NOMO-1 treated with dmso at 0.1 percent for 144 hours (cell line): ENCODE measurements around the gene FBRSL1.
A peak's percentile ranks its signal among the peaks of the same experiment; 100 is the strongest.
"Not testable (repeated sequence)": the region's sequence is repeated elsewhere in the genome, so short reads cannot be mapped to it uniquely, and the experiment has no call there.

Source experiments
- DNase-seq: peaks from one replicate; lab custom pipeline; 2025; ENCODE audit not compliant: unreplicated experiment; lab: John Stamatoyannopoulos, UW

FBRSL1 gene

DNA sequence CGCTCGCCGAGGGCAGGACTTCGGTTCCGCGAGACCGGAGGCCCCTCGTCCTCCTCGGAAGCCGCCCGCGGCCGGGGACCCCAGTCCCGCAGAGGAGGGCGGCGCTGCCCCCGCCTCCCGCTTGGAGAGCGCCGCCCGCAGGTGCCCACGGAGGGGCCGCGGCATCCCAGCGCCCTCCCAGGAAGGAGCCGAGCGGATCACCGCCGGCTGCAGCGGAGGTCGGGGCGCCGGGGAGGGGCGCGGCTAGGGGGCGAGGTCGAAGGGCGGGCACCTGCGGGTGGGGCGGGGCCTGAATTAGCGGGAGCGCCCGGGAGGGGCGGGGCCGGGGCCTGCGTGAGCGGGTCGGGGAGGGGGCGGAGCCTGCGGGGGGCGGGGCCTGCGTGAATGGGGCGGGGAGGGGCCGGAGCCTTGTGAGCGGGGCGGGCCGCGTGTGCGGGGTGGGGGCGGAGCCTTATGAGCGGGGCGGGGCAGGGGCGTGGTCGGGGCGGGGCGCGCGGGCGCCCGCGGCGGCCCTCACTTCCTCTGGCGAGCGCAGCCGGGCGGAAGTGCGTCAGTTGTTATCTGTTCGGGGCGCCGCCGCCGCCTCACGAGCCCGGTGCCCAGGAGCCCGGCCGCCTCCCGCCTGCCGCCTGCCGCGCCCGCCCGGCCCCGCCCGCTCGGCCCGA lies at the start of gene FBRSL1:
FBRSL1 (plus strand) TSS at position 550 of the 665 bp plus-strand sequence.
- peak; percentile 91 for DNase-seq

- not testable (repeated sequence) for DNase-seq
Measured at GRCh38 chr12:132440420-132440819, 49.5 kb upstream of the FBRSL1 start.

DNA sequence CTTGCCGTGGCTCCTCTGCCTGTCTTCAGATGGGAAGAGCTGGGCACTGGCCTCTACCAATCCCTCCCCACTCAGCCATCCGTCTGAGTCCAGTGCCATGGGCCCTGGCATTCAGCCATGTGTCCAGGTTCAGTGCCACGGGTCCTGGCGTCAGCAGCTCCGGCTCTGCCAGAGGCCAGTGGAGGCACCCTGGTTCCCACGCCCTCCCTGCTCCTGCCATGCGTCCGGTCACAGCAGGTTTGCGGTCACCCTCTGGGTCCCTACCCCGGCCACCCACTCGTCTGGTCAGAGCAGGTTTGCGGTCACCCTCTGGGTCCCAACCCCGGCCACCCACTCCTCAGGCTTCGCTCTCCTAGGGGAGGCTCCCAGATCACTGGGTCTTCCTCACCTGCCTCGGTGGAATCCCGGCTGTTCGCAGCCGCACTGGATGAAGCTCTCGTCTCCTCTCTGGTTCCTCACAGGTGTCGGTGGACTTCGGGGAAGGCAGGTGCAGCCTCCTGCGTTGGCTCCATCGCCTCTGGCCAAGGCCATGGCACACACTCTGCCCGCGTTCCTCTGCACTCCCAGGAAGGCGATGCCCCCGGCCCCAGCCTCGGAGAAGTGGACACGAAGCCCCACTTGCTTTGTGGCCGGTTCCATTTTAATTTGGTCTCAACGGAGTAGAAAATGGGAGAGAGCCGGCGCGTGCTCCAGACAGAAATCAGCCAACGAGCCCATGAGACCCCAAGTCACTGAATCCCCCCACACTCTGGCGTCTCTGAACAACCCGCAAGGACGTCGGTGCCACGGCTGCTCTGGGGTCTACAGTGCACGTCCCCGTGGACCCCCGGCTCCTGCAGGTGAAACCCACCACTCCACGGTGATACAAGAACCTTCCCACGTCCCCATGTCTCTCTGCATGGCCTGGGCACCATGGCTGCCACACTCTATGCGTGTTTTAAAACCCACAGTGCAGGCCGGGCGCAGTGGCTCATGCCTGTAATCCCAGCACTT lies 47.8 kb upstream of the FBRSL1 start:
- no peak for DNase-seq

GRCh38 chr12:132443091-132443490 lies 46.9 kb upstream of the FBRSL1 start:
- no peak for DNase-seq

DNA sequence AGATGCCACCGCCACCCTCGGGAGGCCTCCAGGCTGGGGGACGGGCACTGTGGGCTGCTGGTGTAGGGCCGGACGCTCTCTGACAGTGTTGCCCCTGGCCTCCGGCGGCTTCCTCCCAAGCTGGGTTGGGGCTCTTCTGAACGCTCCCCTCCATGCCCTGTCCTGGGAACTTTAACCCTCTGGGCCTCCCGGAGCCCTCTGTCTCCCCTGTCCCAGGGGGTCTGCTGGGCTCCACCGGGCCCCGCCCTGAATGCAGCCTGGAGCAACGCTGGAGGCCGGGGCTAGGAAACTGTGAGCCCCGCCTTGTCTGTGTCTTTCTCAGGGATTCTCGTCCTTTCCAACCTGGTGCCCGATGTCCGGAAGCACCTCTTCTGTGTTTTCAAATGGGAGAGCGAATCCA lies 45.7 kb upstream of the FBRSL1 start:
- no peak for DNase-seq

- peak; percentile 80 for DNase-seq
Measured at GRCh38 chr12:132444957-132445883, 44.7 kb upstream of the FBRSL1 start.

DNA sequence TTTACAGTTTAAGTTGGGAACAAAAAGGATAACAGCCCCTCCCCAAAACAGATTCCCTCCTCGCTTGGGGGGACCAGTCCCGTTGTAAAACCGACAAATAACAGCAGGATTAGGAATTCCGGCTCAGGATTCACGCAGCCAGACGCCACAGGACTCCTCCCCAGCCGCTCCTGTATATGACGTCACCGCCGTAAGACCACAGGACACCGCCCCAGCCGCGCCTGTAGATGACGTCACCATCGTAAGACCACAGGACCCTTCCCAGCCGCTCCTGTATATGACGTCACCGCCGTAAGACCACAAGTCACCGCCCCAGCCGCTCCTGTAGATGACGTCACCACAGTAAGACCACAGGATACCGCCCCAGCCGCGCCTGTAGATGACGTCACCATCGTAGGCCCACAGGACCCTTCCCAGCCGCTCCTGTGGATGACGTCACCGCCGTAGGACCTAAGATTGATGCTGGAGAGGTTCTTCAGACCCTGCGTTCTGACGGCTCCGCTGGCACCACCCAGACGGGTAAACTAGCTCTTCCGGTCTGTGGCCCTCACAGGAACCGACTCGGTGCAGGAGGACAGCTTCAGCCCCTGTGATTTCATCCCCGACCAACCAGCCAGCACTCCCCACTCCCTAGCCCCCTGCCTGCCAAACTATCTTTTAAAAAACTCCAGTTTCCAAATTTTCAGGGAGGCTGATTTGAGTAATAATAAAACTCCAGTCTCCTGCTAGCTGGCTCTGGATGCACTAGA lies 43.9 kb upstream of the FBRSL1 start:
- peak; percentile 74 for DNase-seq

GRCh38 chr12:132446633-132447326 lies 43.2 kb upstream of the FBRSL1 start:
- no peak for DNase-seq

DNA sequence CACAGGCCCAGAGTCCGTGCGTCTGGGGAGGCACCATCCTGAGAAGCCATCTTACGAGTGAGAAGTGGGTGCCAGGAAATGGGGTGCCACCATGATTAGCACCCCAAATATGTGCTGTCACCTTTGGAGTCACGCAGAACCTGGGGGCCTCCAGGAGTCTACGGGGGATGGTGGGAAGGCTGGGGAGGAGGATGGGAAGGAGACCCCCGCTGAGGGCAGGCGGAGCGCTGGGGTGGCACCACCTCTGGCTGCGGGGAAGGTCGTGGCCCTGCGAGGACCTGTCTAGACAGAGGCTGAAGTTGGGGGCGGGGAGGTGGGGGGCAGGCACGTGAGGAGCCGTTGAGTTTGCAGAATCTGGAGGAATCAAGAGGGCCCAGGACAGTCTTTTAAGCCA lies 42.6 kb upstream of the FBRSL1 start:
- no peak for DNase-seq

- DNase-seq, result no peak
Measured at GRCh38 chr12:132447731-132448462, 42.1 kb upstream of the FBRSL1 start.

DNA sequence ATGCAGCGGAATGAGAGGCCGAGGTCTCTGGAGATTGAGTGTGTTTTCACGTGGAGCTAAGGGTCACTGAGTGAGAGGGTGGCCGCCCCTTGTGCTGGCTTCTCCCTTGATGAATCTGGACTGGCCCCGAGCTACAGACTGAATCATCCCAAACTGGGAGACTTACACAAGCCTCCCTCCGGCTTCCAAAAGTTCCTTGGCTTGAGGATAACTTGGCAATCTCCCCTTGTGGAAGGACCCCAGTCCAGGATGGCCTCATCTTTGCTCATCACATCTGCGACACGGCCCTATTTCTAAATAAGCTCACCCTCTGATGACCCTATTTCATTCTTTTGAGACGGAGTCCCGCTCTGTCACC lies 41.5 kb upstream of the FBRSL1 start:
- no peak for DNase-seq

DNA sequence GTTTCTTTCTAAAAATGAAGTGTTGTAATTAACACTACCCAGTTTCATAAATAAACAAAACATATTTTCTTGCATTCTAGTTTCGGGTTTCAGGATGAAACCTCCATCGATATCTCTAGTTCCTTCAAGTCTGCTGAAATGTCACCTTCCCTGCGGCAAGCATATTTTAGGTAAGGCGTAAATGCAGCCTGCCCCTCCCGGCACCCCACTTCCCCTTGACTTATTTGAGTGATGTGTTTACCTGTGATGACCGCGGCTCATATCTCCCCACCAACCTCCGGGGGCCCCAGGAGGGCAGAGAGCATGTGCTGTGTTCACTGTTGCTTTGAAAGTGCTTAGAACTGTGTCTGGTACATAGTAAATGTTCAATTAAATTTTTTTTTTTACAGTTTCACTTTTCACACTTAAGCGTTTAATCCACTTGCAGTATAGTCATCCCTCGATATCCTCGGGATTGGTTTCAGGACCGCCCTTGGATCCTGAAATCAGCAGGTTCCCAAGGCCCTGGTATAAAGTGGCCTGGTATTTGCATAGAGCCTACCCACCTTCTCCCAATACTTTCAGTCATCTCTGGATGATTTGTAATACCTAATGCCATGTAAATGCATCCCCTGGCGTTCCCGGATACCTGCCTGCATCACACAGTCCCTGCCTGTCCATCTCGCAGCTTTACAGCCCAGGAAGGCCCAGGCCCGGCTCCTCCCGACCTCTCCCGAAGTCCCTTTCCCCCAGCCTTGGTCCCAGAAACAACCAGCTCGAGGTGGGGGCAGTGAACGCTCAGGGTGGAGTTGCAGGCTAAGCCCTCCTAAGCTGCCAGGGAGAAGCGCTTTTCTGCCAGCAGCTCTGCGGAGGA lies 40.2 kb upstream of the FBRSL1 start:
- no peak for DNase-seq

DNA sequence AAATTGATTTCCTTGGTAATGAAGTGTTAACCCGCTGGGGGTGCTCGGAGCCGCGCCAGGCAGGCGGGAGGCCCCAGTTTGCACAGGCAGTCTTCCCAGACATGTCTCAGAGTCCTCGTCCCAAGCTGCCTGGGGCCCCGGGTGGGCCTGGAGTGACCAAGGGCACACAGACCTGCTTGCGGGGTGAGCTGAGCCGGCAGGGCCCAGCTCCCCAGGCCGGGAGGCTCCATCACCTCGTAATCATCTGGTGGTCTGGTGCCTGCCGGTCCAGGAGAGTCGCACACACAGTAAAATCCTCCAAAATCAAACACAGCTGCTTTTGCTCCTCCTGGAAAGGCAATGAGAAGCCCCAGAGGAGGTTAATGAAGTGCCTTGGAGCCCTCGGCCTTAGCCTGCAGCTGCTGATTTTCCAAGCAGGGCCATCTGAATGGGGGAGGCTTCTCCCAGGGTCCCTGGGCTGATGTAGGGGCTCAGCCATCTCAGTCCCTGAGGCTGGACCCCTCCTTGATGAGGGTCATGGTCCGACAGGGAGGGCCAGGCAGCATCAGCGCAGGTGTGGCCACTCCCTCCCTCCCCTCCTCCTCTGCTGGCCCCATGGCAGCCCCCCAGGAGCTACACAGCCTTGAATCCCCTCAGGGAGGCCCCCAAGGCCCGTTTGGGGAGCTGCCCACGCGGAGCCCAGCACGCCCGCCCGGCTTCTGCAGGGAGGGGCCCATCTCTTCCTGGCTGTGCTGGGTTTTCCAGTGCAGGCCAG lies 39.4 kb upstream of the FBRSL1 start:
- no peak for DNase-seq

DNA sequence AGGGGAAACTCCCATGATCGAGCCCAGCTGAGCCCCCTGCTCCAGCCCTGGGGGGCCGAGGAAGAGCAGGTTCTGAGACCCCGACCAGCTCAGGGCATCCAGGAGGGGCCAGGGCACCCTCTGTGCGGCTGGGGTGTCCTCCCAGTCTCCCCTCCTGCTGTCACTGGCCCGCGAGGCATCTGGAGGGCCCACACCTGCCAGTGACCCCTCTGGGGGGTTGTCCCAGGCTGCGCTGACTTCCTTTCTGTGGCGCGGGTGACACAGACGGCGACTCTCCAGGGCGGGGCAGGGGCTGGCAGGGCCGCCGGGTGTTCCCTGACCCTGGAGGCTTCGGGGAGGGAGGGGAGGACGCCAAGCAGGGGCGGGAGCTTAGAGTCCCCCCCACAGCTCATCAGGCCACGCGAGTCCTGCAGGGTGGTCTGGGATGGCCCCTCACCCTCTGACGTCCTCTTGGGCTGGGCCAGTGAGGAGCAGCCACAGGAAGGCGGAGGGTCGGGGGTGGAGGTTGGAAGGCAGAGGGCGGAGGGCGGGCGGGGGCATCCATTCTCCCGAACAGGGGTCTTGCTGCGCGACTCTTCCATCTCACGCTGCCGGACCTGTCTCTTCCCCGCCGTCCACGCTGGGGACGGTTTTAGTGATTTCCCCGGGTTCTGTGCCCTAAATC lies 38.6 kb upstream of the FBRSL1 start:
- DNase-seq, result no peak

- DNase-seq, result no peak
Measured at GRCh38 chr12:132451836-132452195, 38.1 kb upstream of the FBRSL1 start.

GRCh38 chr12:132452596-132453350 lies 37.2 kb upstream of the FBRSL1 start:
- DNase-seq, result no peak
